K562 treated with DMSO at 1 percent for 12 hours (cell line): Measurements from ENCODE around the gene OR5AS1. TPM values are rescaled to one million over a fixed set of nuclear protein-coding genes. Genes with fewer than 3 reads are reported as not detected.

Experiments used
- total RNA-seq: library from RNA; unstranded; fragments of 300-600 nt; gene quantifications from 2 replicates; pipeline ENCODE4 v1.2.3, GENCODE V29; 2022; ENCODE audit not compliant: insufficient read depth

The OR5AS1 gene
- total RNA-seq = not detected in 2 replicates

GRCh38 chr11:56027354-56027753, at the start of gene OR5AS1:
Gene OR5AS1, plus strand, starts transcription at chr11:56027654. Its CDS starts 2,765 bp downstream, at chr11:56030419.

DNA sequence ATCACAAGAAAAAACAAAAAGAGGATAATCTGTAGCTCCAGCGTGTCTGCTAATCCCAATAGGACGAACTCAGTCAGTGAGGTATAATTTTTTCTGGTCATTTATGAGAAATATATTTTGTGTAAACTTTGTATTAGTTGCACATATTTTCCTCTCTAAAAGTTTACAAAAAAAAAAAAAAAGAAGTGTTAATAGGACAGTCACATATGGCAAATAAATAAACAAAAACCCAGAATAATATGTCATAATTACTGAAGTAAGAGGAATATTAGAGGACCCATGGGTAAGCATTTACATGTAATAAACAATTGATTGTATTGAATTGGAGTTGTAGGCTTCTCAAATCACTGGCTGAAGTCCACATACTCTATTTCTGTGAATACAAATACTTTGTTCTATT, 32.9 kb upstream of the OR5AS1 start, which contains the start of gene OR5F1:
OR5F1 (minus strand) TSS at position 101 of the 400 bp plus-strand sequence; CDS start at position 101, 0 bp downstream.

Other genes with a start within 250 kb of the OR5AS1 start
- not detected in 2 replicates for gene OR5D14, start 232.1 kb upstream of the OR5AS1 start, total RNA-seq
- gene OR5L1, start 216.3 kb upstream of the OR5AS1 start, total RNA-seq = not detected in 2 replicates
- not detected in 2 replicates for gene OR5D18, start 208.0 kb upstream of the OR5AS1 start, total RNA-seq
- not detected in 2 replicates for gene OR5L2, start 200.4 kb upstream of the OR5AS1 start, total RNA-seq
- gene OR5D16, start 188.9 kb upstream of the OR5AS1 start, total RNA-seq = not detected in 2 replicates
- gene TRIM51, start 144.4 kb upstream of the OR5AS1 start, total RNA-seq = not detected in 2 replicates
- not detected in 2 replicates for gene OR5W2, start 113.1 kb upstream of the OR5AS1 start, total RNA-seq
- gene OR5I1, start 91.3 kb upstream of the OR5AS1 start, total RNA-seq = not detected in 2 replicates
- not detected in 2 replicates for gene OR10AG1, start 57.7 kb upstream of the OR5AS1 start, total RNA-seq
- gene OR5F1, start 33.0 kb upstream of the OR5AS1 start, total RNA-seq = not detected in 2 replicates
- gene OR8I2, start 65.7 kb downstream of the OR5AS1 start, total RNA-seq = not detected in 2 replicates
- gene OR8H2, start 76.0 kb downstream of the OR5AS1 start, total RNA-seq = not detected in 2 replicates
- gene OR8H3, start 94.7 kb downstream of the OR5AS1 start, total RNA-seq = not detected in 2 replicates
- not detected in 2 replicates for gene OR8J3, start 112.5 kb downstream of the OR5AS1 start, total RNA-seq
- gene OR8K5, start 132.7 kb downstream of the OR5AS1 start, total RNA-seq = not detected in 2 replicates
- not detected in 2 replicates for gene OR5J2, start 149.0 kb downstream of the OR5AS1 start, total RNA-seq
- not detected in 2 replicates for gene OR5T2, start 206.6 kb downstream of the OR5AS1 start, total RNA-seq
- not detected in 2 replicates for gene OR5T3, start 224.6 kb downstream of the OR5AS1 start, total RNA-seq
- not detected in 2 replicates for gene OR5T1, start 246.5 kb downstream of the OR5AS1 start, total RNA-seq